GM12801 (cell line): Measurements from ENCODE around the gene EEF1AKMT1.

Experiments
- CTCF ChIP-seq: IDR thresholded peaks from one replicate; pipeline ENCODE4 v1.5.1; 2011; ENCODE audit warnings: control low read depth; ENCODE audit not compliant: insufficient read length; ENCODE audit errors: extremely low read depth

EEF1AKMT1 gene

GRCh38 chr13:20773194-20774080 lies at the start of gene EEF1AKMT1:
Gene EEF1AKMT1, minus strand, starts transcription at chr13:20773961. Its CDS starts 16,363 bp downstream, at chr13:20757598.
- TF ChIP-seq CTCF = no peak

- no peak for TF ChIP-seq CTCF
These were observed 49.3 kb upstream of the EEF1AKMT1 start for GRCh38 chr13:20823071-20823470.

GRCh38 chr13:20822406-20822805 lies 48.6 kb upstream of the EEF1AKMT1 start:
- TF ChIP-seq CTCF = no peak

- TF ChIP-seq CTCF = no peak
These were observed 46.0 kb upstream of the EEF1AKMT1 start for GRCh38 chr13:20819715-20820114.

GRCh38 chr13:20815464-20815863 lies 41.7 kb upstream of the EEF1AKMT1 start:
- TF ChIP-seq CTCF = no peak

GRCh38 chr13:20814224-20814910 lies 40.6 kb upstream of the EEF1AKMT1 start:
- TF ChIP-seq CTCF = no peak

- TF ChIP-seq CTCF = no peak
These were observed 39.1 kb upstream of the EEF1AKMT1 start for GRCh38 chr13:20812890-20813289.
